ENCODE measurements around the gene AKAP11.

GRCh38 chr13:42331009-42331408, 59.1 kb downstream of the AKAP11 start:
- TF ChIP-seq POLR2AphosphoS5 (IDR thresholded peaks at IDR 0.05; ENCODE audit: borderline replicate concordance, low read depth, low read length) (no peak), EZH2 (IDR thresholded peaks at IDR 0.05) (no peak), FOXP2 (optimal IDR thresholded peaks at IDR 0.05; ENCODE audit: control extremely low read depth, extremely low read length, insufficient read depth) (no peak)

Measured in SK-N-MC (cell line).